ENCODE results near the gene ZNF318. TPM values are rescaled to one million over a fixed set of nuclear protein-coding genes. Genes with fewer than 3 reads are reported as not detected.

ZNF318 gene
- total RNA-seq, 1 donor from 2014 or later: 23.3 TPM

Other genes starting within 250 kb of the ZNF318 start
- gene SRF, start 198.4 kb downstream of the ZNF318 start, total RNA-seq (ENCODE audit: low replicate concordance): 35.2 and 38.2 TPM in 2 replicates
- gene CUL9, start 187.5 kb downstream of the ZNF318 start, total RNA-seq (ENCODE audit: low replicate concordance): 29.5 and 49.5 TPM in 2 replicates
- gene DNPH1, start 140.2 kb downstream of the ZNF318 start, total RNA-seq (ENCODE audit: low replicate concordance): 47.8 and 52.3 TPM in 2 replicates
- 0.93 and 1.7 TPM in 2 replicates for gene TTBK1, start 126.2 kb downstream of the ZNF318 start, total RNA-seq (ENCODE audit: low replicate concordance)
- gene SLC22A7, start 71.4 kb downstream of the ZNF318 start, total RNA-seq (ENCODE audit: low replicate concordance): 0.12 TPM in 1 of 2 replicates, not detected in the other
- gene CRIP3, start 60.8 kb downstream of the ZNF318 start, total RNA-seq (ENCODE audit: low replicate concordance): 1.1 and 2.9 TPM in 2 replicates
- 39.1 and 46.5 TPM in 2 replicates for gene ABCC10, start 57.9 kb upstream of the ZNF318 start, total RNA-seq (ENCODE audit: low replicate concordance)
- 3.3 and 3.4 TPM in 2 replicates for gene DLK2, start 85.9 kb upstream of the ZNF318 start, total RNA-seq (ENCODE audit: low replicate concordance)
- 34.7 and 44.5 TPM in 2 replicates for gene TJAP1, start 107.9 kb upstream of the ZNF318 start, total RNA-seq (ENCODE audit: low replicate concordance)
- 1.5 and 2.9 TPM in 2 replicates for gene LRRC73, start 140.7 kb upstream of the ZNF318 start, total RNA-seq (ENCODE audit: low replicate concordance)
- gene YIPF3, start 147.3 kb upstream of the ZNF318 start, total RNA-seq (ENCODE audit: low replicate concordance): 122 and 135 TPM in 2 replicates
- gene POLR1C, start 147.4 kb upstream of the ZNF318 start, total RNA-seq (ENCODE audit: low replicate concordance): 57.4 and 60.8 TPM in 2 replicates
- gene XPO5, start 206.4 kb upstream of the ZNF318 start, total RNA-seq (ENCODE audit: low replicate concordance): 39.2 and 61.1 TPM in 2 replicates
- gene POLH, start 206.5 kb upstream of the ZNF318 start, total RNA-seq (ENCODE audit: low replicate concordance): 33.2 and 37.6 TPM in 2 replicates

Data from type B pancreatic cell (in vitro differentiated cells).